OCI-LY7 (cell line): ENCODE measurements around the gene PTCH2. TPM values are rescaled to one million over a fixed set of nuclear protein-coding genes. Genes with fewer than 3 reads are reported as not detected.

Experiments
- BruUV-seq: library from RNA; stranded (reverse); fragments of 400-500 nt; replicated peaks from 2 replicates; lab custom pipeline; 2021; lab: Mats Ljungman, UMichigan
- CTCF ChIA-PET: fragments of 300-600 bp; sonication (Branson Sonifier 250); formaldehyde crosslinking; loops from one replicate; lab custom pipeline; 2022; ENCODE audit warnings: antibody characterized with exemption; ENCODE audit not compliant: unreplicated experiment; lab: Charles Lee
- POLR2A ChIA-PET: fragments of 300-600 bp; sonication (Branson Sonifier 250); formaldehyde crosslinking; loops from one replicate; lab custom pipeline; 2022; ENCODE audit warnings: antibody characterized with exemption; lab: Charles Lee
- DNase-seq: peaks from one replicate; pipeline ENCODE4 v3.0.0-alpha.2; 2015; ENCODE audit warnings: low spot score
- H2AFZ ChIP-seq: fragments of 200-600 bp; sonication (generic), shearing (Covaris generic); 2 replicates; pipeline ENCODE4 v1.6.1; 2014; ENCODE audit warnings: mild to moderate bottlenecking, antibody characterized with exemption, low read length, moderate library complexity
- H3K27ac ChIP-seq: fragments of 200-600 bp; sonication (generic); 2 replicates; pipeline ENCODE4 v1.5.1; 2014; ENCODE audit warnings: mixed run types, low read depth, mild to moderate bottlenecking, moderate library complexity, low read length, inconsistent platforms; ENCODE audit not compliant: poor library complexity, severe bottlenecking
- H3K36me3 ChIP-seq: fragments of 200-600 bp; sonication (generic); 2 replicates; pipeline ENCODE4 v1.6.1; 2014; ENCODE audit warnings: mild to moderate bottlenecking, antibody characterized with exemption, low read length, moderate library complexity, mixed read lengths; ENCODE audit not compliant: insufficient read depth
- H3K4me1 ChIP-seq: fragments of 200-600 bp; sonication (generic); 2 replicates; pipeline ENCODE4 v1.5.1; 2014; ENCODE audit warnings: mild to moderate bottlenecking, low read length; ENCODE audit not compliant: insufficient read depth, poor library complexity, severe bottlenecking
- H3K4me2 ChIP-seq: fragments of 200-600 bp; sonication (generic); 2 replicates; pipeline ENCODE4 v1.6.1; 2014; ENCODE audit warnings: mild to moderate bottlenecking, low read length
- H3K4me3 ChIP-seq: fragments of 200-600 bp; sonication (generic); 2 replicates; pipeline ENCODE4 v1.5.1; 2014; ENCODE audit warnings: mild to moderate bottlenecking, low read depth, low read length; ENCODE audit not compliant: poor library complexity, severe bottlenecking
- H3K79me2 ChIP-seq: fragments of 200-600 bp; sonication (generic); 2 replicates; pipeline ENCODE4 v1.6.1; 2016; ENCODE audit warnings: low read depth, mild to moderate bottlenecking, low read length, moderate library complexity, mixed read lengths; ENCODE audit not compliant: insufficient read depth
- H3K9me2 ChIP-seq: fragments of 200-600 bp; sonication (generic); 2 replicates; pipeline ENCODE4 v1.6.1; 2016; ENCODE audit warnings: mild to moderate bottlenecking, low read length, mixed read lengths; ENCODE audit not compliant: insufficient read depth
- H3K9me3 ChIP-seq: fragments of 200-600 bp; sonication (generic); 2 replicates; pipeline ENCODE4 v1.6.1; 2014; ENCODE audit warnings: mild to moderate bottlenecking, mixed run types, low read length, mixed read lengths
- H4K20me1 ChIP-seq: fragments of 200-600 bp; sonication (generic); 2 replicates; pipeline ENCODE4 v1.6.1; 2014; ENCODE audit warnings: mild to moderate bottlenecking, antibody characterized with exemption, low read length, moderate library complexity, mixed read lengths; ENCODE audit not compliant: insufficient read depth
- EZH2phosphoT487 ChIP-seq: fragments of 200-600 bp; sonication (generic); IDR thresholded peaks from 2 replicates; pipeline ENCODE4 v1.6.1; 2018; ENCODE audit warnings: low read depth, borderline replicate concordance, mild to moderate bottlenecking, mixed run types, antibody characterized with exemption, low read length, moderate library complexity, mixed read lengths
- intact Hi-C: fragments of 100-400 bp; cut with micrococcal nuclease; formaldehyde crosslinking; loops from one replicate; pipeline ENCODE4 v1.10.0; 2022; ENCODE audit not compliant: unreplicated experiment
- total RNA-seq, 2 experiments: library from RNA; depleted of rRNA in 1 of 2; stranded (reverse); fragments of >200 nt in 1 of 2; shearing (Covaris generic) in 1 of 2; gene quantifications; 2 replicates each; pipeline ENCODE4 v1.2.3, GENCODE V29; 2014 to 2022
- TF ChIP-seq, protein P1 (sequence below): fragments of 200-600 bp; sonication (generic); conservative IDR thresholded peaks from 2 replicates; pipeline ENCODE4 v1.5.1; 2014; ENCODE audit warnings: mild to moderate bottlenecking, antibody characterized with exemption, low read length, moderate library complexity, mixed read lengths

Gene PTCH2
- total RNA-seq, 2 experiments from 2014 or later: 0.60 to 1.0 TPM

DNA sequence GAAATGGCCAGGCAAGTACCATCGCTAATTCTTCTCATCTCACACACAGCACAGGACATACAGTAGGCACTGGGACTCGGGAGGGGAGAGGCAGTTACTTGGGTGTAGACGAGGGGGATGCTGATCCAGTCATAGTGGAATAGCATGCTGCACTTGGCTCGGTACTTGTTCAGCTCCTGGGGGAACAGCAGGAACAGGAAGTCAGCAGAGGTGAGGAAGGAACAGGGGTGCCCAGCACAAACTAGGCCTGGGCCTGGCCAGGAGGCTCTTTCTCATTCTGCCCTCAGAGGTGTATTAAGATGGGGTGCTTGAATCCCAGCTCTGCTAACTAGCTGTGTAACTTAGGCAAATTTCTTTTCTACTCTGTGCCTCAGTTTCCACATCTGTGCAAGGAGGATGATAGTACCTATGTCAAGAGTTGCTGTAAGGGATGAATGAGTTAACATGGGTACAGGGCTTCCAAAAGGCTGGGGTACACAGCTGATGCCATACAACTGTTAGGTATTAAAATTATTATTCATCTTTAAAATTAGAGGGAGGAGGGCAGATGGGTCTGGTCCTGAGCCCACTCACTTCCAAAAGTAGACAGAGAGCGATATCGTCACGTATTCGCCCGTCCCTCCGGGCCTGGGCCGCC, 57.4 kb downstream of the PTCH2 start:
- Histone ChIP-seq H3K9me3 (no peaks in the 10 kb centered on the region), H3K4me1 (peaks cover 35% of the 10 kb centered on the region), H3K79me2 (no peaks in the 10 kb centered on the region), H3K4me2 (peak overlapping the region; percentile 66), H4K20me1 (no peaks in the 10 kb centered on the region), H3K36me3 (peaks cover 20% of the 10 kb centered on the region), H3K4me3 (peak overlapping the region; percentile 56), H3K27ac (peak overlapping the region; percentile 40), H2AFZ (peak overlapping the region; percentile 93; the same call in 1 of the 2 replicates), H3K9me2 (no peaks in the 10 kb centered on the region)
- ChIA-PET POLR2A (interaction anchor here (0.5 to 4.4 kb wide), 6 partner anchors 10 to 720 kb away, joined by 3 to 20 read pairs (median 6); partner anchors contain the start of genes PLK3, RNU5D-1 and RPS8), CTCF (interaction anchor here (2.5 kb wide), 1 partner anchor 23 kb away, joined by 9 read pairs; no protein-coding TSS in a partner anchor)
- no TSS peak for BruUV-seq
- DNase-seq: no peak
- intact Hi-C loops: no loop called here
- TF ChIP-seq, protein P1, sequence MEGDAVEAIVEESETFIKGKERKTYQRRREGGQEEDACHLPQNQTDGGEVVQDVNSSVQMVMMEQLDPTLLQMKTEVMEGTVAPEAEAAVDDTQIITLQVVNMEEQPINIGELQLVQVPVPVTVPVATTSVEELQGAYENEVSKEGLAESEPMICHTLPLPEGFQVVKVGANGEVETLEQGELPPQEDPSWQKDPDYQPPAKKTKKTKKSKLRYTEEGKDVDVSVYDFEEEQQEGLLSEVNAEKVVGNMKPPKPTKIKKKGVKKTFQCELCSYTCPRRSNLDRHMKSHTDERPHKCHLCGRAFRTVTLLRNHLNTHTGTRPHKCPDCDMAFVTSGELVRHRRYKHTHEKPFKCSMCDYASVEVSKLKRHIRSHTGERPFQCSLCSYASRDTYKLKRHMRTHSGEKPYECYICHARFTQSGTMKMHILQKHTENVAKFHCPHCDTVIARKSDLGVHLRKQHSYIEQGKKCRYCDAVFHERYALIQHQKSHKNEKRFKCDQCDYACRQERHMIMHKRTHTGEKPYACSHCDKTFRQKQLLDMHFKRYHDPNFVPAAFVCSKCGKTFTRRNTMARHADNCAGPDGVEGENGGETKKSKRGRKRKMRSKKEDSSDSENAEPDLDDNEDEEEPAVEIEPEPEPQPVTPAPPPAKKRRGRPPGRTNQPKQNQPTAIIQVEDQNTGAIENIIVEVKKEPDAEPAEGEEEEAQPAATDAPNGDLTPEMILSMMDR: no peak
- no peak for TF ChIP-seq EZH2phosphoT487

DNA sequence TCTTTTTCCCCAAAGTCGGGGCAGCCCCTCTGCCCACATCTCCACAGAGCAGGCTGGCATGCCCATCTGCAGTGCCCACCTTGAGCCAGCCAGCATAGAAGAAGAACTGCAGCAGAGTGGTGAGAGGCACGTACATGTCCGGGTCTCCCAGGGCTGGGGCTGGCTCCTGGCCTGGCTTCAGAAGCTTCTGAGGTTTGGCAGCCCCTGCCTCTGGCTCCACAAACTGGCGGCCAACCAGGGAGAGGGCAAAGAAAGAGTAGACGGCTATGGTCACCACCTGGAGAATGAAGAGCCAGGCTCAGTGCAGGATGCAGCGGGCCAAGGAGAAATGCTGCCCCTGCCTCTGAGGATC, 58.0 kb downstream of the PTCH2 start:
- no peaks in the 10 kb centered on the region for H3K9me2 ChIP-seq
- peak overlapping the region; percentile 56 for H3K4me3 ChIP-seq
- BruUV-seq: no TSS peak
- peak overlapping the region; percentile 40 for H3K27ac ChIP-seq
- H2AFZ ChIP-seq: peak overlapping the region; percentile 93; the same call in 1 of the 2 replicates
- TF ChIP-seq, protein P1: peak; percentile 3; the same call in 1 of the 2 replicates
- no peak for TF ChIP-seq EZH2phosphoT487
- CTCF ChIA-PET: interaction anchor here (0.7 to 2.5 kb wide), 2 partner anchors 9 to 24 kb away, joined by 4 to 9 read pairs; no protein-coding TSS in a partner anchor
- H3K4me2 ChIP-seq: peak overlapping the region; percentile 66
- no peaks in the 10 kb centered on the region for H3K79me2 ChIP-seq
- H3K4me1 ChIP-seq: peaks cover 35% of the 10 kb centered on the region
- no peaks in the 10 kb centered on the region for H4K20me1 ChIP-seq
- POLR2A ChIA-PET: interaction anchor here (0.5 to 4.4 kb wide), 6 partner anchors 10 to 721 kb away, joined by 3 to 20 read pairs (median 8); partner anchors contain the start of genes PLK3, RNU5D-1 and RPS8
- DNase-seq: no peak
- intact Hi-C loops: no loop called here
- H3K36me3 ChIP-seq: peaks cover 26% of the 10 kb centered on the region
- no peaks in the 10 kb centered on the region for H3K9me3 ChIP-seq
